GM18520 (cell line): Measurements from ENCODE around the gene DLX3.

ENCODE experiments used
- ATAC-seq: cut with Tn5 transposase; IDR thresholded peaks from one replicate; pipeline ENCODE4 v1.9.1; 2021; ENCODE audit not compliant: unreplicated experiment

Gene DLX3

GRCh38 chr17:49973271-49973615 is 21.8 kb downstream of the DLX3 start:
- ATAC-seq, result no peak

GRCh38 chr17:49972486-49973270 is 22.3 kb downstream of the DLX3 start:
- no peak for ATAC-seq

DNA sequence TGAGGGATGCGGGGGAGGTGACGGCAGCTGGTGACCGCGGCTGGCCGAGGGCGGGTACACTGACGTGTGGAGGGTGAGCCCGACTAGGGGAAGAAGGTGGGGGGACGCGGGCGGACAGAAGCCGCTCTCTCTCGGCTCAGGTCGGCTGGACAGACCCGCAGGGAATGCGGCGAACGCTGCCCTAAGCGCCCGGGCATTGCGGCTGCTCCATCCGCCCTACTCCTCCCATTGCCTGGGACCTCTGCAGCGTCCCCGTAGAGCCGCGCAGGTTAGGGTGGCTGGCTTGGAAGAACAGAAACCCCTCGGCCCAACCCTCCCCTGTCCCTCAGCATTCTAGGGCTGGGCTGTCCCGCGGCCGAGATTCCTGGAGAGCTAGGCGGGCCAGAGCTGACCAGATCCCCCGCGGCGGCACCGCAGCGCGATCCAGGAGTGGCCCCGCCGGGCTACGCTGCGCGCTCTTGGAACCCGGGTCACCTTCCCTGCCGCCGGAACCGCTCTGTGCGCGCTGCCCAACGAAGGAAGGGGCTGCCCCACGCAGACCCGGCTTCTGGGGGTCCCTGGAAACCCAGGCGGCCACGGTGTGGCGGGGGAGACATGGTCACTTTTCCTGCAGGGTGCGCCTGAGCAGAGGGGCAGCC is 23.1 kb downstream of the DLX3 start:
- ATAC-seq, result no peak

DNA sequence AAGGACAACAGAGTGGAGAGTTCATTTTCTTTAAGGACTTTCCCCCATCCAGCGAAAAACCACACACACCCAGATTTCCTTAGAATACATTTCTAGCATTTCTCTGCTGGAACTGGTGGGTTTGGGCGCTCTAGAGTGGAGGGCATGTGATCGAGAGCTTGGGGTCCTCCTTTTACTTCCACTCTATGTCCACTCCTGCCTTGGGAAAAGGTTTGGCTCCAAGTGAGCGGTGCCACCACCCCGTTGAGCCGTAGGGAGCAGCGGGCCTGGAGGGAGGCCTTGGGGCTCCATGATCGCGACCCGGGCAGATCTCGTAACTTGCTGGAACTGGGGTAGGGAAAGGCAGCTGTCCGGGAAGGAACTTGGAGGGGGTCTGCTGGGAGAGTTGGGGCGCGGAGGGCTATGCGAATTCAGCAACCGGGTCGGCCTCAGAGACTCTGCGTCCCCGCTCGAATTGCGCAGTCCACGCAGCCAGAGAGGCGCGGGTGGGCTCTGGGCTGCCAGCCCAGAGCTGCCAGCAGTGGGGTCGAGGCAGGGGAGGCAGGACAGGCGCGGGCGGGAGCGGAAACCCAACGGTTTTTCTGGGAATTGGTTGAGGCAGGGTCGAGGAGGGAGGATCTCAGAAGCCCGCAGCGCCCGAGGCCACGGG is 23.7 kb downstream of the DLX3 start:
- no peak for ATAC-seq

DNA sequence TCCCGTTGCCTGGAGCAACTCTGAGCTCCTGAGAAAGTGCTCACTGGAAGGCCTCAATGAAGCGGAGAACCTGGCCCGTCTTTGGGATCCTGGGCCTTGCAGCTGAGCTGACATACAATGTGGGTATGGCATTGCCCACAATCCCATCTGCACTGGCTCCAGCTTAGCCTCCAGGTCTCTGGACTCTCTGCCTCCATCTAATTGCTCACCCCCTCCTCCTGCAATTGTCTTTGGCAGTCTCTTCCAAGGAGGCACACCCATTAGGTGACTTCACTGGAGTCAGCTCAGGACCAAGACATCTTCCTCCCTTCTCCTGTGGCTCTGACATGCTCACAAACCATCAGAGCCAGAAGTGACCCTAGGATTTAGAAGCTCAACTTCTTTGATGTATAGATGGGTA is 24.5 kb downstream of the DLX3 start:
- no peak for ATAC-seq

GRCh38 chr17:49969795-49970389 is 25.1 kb downstream of the DLX3 start:
- ATAC-seq, result no peak

DNA sequence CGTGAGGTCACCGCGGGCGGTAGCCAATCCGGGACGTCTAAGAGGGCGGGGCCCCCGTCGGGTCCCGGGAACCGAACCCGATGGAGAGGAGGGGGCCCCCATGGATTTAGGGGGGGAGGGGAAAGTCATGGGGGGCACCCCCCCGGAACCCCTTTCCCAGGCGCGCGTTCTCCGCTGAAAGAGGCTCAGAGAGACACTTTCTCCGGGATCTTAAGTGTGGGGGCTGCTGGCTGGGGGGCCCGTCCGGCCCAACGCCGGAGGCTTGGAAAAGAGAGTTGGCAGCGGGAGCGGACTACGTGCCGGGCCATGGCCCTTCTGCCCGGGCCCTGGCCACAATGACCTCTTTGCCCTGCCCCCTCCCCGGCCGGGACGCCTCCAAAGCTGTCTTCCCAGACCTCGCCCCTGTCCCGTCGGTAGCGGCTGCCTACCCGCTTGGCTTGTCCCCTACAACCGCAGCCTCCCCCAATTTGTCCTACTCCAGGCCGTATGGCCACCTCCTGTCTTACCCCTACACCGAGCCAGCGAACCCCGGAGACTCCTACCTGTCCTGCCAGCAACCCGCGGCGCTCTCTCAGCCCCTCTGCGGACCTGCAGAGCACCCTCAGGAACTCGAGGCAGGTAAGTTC is 25.8 kb downstream of the DLX3 start, which contains the start of gene DLX4:
Gene DLX4 (plus strand): TSS at position 57 of the 626 bp plus-strand sequence. CDS start 279 bp downstream, at position 336.
- ATAC-seq, result no peak

DNA sequence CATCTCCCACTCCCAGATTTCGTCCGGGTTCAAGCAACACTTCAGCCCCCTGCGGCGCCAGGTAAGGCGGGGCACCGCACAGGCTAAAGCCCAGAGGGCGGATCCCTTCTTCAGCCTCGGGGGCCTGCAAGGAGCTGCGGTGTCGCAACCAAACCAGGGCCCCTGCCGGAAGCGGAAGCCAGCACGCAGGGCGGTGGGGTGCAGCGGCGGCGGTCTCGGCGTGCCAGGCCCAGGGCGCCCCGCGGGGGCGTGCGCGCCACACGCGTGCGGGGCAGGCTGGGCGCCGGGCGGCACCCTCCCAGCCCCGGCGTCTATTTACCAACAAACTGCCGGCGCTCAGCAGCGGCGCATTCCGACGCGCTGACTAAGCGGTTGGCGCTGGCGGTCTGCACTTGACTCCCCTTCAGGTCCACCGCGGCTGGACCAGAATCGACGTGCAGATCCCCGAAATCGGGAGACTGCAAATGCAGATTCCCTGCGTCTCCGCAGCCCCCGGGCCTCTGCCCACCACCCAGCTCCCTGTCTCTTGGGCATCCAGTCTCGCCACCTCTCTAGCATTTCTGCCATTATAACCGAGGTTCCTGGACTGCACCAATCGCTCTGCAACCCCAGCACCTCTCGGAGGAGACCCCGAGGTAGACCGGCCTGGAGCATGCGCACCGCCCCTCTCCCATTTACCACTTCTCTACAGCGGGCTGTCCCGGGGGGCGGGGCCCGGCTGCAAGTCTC is 26.5 kb downstream of the DLX3 start:
- ATAC-seq, result no peak

DNA sequence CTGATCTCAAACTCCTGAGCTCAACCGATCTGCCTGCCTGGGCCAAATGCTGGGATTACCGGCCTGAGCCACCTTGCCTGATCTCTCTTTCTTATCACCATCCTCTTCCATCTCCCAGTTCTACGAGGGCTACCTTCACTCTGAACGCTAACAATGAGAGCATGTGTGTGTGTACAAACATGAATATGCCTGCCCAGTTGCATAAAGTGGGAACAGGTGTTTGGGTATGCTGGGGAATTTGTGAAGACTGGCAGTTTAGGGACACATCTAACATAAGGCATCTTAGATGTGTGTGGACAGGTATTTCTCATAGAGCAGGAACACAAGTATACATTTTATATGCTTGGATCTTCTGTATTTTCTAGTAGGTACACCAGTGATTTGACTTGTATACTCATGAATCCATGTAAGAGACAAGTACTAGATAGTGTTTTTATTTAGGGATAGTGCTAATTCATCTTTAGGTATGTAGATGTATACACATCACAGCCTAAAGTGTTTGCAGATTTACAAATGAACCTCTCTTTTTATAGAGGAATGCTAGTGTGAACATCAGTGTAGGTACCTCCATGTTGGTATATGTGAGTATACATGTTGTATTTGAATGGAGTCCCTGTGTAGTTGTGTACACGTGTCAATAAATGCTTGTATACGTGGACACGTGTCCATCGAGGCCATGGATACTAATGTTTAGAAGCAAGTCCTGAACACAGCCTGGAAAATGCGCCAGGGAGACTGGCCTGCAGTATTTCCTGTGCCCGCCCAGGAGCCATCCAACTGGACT is 27.2 kb downstream of the DLX3 start:
- no peak for ATAC-seq

DNA sequence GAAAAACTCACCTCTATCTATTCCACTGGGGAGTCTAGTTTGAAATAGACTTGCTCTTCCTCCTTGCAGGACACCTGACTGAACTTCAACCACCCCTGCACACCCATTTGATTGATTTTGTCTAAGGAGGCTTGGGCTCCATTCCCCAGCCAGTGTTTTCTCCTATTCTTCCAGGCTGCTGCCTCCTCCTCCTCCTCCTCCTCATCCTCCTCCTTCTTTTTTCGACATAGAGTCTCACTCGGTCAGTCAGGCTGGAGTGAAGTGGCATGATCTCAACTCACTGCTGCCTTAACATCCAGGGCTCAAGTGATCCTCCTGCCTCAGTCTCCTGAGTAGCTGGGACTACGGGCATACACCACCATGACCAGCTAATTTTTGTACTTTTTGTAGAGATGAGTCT is 27.8 kb downstream of the DLX3 start:
- no peak for ATAC-seq

- ATAC-seq, result no peak
These were observed 28.3 kb downstream of the DLX3 start for GRCh38 chr17:49966767-49967166.

DNA sequence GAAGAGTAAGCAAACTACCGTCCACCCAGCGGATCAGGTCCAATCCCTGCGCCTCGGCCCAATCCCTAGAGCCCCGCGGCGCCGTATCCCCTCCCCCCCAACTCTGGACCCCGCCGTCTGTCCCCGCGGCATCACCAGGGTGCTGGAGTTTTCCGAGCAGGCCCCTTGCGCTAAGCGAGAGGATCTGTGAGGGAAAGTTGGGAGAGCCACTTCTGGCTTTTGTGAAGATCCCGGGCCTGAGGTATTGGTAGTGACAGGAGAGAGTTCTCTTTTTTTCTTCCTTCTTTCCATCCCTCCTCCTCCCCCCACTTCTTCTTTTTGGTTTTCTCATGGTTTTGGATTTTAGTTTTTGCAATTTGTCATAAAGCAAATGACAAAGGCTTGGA is 29.5 kb downstream of the DLX3 start:
- no peak for ATAC-seq

GRCh38 chr17:49964769-49965523 is 30.1 kb downstream of the DLX3 start:
- ATAC-seq, result no peak

DNA sequence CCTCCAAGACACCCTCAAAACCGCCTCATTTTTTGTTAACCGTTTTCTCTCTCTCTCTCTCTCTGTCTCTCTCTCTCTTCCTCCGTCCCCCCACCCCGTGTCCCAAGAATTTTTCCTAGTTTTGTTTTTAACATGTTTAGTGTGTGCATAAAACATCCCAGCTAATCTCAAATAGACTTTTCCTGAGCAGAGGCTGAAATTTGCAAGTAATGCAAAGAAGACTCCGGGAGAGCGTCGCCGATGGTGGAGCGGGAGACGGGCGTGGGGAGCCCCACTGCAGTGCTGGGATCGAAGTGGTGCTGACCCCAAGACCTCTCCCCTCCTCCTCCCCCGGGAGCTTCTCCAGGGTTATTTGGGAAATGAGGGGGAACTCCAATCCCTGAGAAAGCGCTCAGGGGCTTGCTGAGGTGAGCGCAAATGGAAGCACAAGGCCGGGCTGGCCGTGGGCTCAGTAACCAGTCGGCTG is 30.7 kb downstream of the DLX3 start:
- no peak for ATAC-seq

- ATAC-seq, result no peak
These were observed 31.3 kb downstream of the DLX3 start for GRCh38 chr17:49963626-49964302.

- ATAC-seq, result no peak
These were observed 31.8 kb downstream of the DLX3 start for GRCh38 chr17:49963309-49963625.

- ATAC-seq, result no peak
These were observed 32.3 kb downstream of the DLX3 start for GRCh38 chr17:49962599-49963308.
